ENCODE results near the gene SLC22A14.

Gene SLC22A14

DNA sequence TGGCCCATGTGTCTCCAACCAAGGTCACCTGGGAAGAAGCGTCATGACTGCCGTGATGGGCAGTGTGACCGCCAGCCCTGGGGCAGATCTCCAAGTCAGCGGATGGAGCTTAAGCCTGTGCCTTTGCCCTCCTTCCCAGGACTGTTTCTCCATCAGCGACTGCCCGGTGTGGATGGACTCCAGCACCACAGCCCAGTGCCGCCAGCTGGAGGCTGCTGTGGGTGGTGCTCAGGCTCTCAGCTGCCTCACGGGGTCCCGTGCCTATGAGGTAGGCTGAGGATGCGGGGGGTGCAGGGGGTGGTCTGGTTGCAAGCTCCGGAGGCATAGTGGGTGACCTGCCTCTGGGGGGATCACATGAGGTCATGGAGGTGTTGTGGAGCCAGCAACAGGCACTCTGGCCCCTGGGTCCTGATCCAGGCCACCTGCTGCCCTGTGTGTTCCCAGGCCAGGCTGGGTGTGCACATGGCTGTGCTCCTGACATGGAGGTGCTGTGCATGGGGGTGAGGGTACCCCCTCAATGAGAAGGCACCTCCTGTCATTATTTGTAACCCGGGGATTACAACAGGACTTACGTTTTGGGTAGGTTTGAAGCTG is 83.5 kb downstream of the SLC22A14 start:
- Mint-ChIP-seq H3K27ac (no peak overlapping the region), H3K4me1 (peaks cover 7% of the 10 kb centered on the region), H3K36me3 (peaks cover 2% of the 10 kb centered on the region), H3K4me3 (no peak overlapping the region), H3K9me3 (no peaks in the 10 kb centered on the region), H3K27me3 (no peaks in the 10 kb centered on the region)

DNA sequence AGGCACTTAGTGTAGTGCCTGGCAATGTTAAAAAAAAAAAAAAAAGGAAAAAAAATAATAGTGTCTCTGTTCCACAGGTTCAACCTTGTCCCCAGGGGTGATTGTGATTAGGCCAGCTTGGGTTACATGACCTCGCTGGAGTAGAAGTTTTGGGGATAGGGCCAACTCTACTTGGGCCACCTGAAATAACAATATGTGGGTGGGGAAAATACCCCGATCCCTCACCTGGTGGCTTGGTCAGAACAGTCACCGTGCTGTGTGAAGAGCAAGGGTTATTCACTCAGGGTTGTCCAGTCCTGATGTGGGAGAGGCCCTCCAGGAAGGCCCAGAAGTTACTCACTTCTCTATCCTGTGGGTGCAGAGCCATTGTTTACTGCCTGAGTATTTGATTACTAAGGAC is 84.0 kb downstream of the SLC22A14 start:
- H3K36me3 Mint-ChIP-seq = peaks cover 2% of the 10 kb centered on the region
- H3K9me3 Mint-ChIP-seq = no peaks in the 10 kb centered on the region
- H3K4me1 Mint-ChIP-seq = peaks cover 7% of the 10 kb centered on the region
- no peaks in the 10 kb centered on the region for H3K27me3 Mint-ChIP-seq
- H3K4me3 Mint-ChIP-seq = no peak overlapping the region
- H3K27ac Mint-ChIP-seq = no peak overlapping the region

DNA sequence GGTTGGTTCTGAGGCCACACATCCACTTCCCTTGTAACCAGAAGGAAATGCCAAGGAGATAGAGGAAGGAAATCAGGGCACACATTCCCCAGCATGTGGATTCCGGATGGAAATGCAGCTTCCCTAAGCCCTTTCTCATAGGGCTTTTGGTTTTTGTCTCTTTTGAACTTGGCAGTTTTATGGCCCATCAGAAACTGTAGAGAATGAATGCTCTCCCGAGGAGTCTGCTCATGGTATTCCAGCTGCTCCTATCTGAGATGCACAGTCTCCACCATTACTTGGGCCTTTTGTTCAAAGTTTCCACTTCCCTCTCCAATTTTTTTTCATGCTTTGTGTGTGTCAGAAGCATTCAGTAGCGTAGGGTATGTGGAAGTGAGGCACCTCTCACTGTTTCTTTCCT is 85.7 kb downstream of the SLC22A14 start:
- Mint-ChIP-seq H3K36me3 (peaks cover under 1% of the 10 kb centered on the region), H3K4me1 (peaks cover 7% of the 10 kb centered on the region), H3K9me3 (no peaks in the 10 kb centered on the region), H3K27ac (no peak overlapping the region), H3K4me3 (no peak overlapping the region), H3K27me3 (no peaks in the 10 kb centered on the region)
